Measurements from ENCODE around the gene PLPP6.

Gene PLPP6

GRCh38 chr9:4671737-4672136 is 9.6 kb downstream of the PLPP6 start:
- Mint-ChIP-seq H3K4me3 (no peak overlapping the region), H3K9me3 (ENCODE audit: low read depth) (no peaks in the 10 kb centered on the region), H3K36me3 (peaks cover 5% of the 10 kb centered on the region), H3K27ac (no peak overlapping the region), H3K27me3 (no peaks in the 10 kb centered on the region), H3K4me1 (ENCODE audit: low read depth) (peaks cover 25% of the 10 kb centered on the region)

- Mint-ChIP-seq H3K9me3 (ENCODE audit: low read depth) (no peaks in the 10 kb centered on the region), H3K4me1 (ENCODE audit: low read depth) (peaks cover 7% of the 10 kb centered on the region), H3K27me3 (no peaks in the 10 kb centered on the region), H3K4me3 (no peak overlapping the region), H3K27ac (no peak overlapping the region), H3K36me3 (peaks cover 5% of the 10 kb centered on the region)
Measured at GRCh38 chr9:4674783-4675182, 12.7 kb downstream of the PLPP6 start.

- Mint-ChIP-seq H3K4me3 (no peak overlapping the region), H3K9me3 (ENCODE audit: low read depth) (no peaks in the 10 kb centered on the region)
Measured at GRCh38 chr9:4677392-4677791, 15.3 kb downstream of the PLPP6 start.

GRCh38 chr9:4678679-4679267 is 16.7 kb downstream of the PLPP6 start:
- no peaks in the 10 kb centered on the region for H3K9me3 Mint-ChIP-seq (ENCODE audit: low read depth)
- peaks cover 12% of the 10 kb centered on the region for H3K4me1 Mint-ChIP-seq (ENCODE audit: low read depth)
- no peak overlapping the region for H3K4me3 Mint-ChIP-seq
- no peaks in the 10 kb centered on the region for H3K27me3 Mint-ChIP-seq
- H3K36me3 Mint-ChIP-seq = peaks cover 10% of the 10 kb centered on the region
- no peak overlapping the region for H3K27ac Mint-ChIP-seq

More at GRCh38 chr9:4677392-4677791, 15.3 kb downstream of the PLPP6 start:
- Mint-ChIP-seq H3K27me3 (no peaks in the 10 kb centered on the region), H3K4me1 (ENCODE audit: low read depth) (peaks cover 3% of the 10 kb centered on the region), H3K27ac (no peak overlapping the region), H3K36me3 (peaks cover 5% of the 10 kb centered on the region)

- no peak within 1 kb of the TSS for H3K27ac Mint-ChIP-seq
- H3K4me1 Mint-ChIP-seq (ENCODE audit: low read depth) = peaks cover 15% of the 10 kb centered on the region
- no peaks in the 10 kb centered on the region for H3K27me3 Mint-ChIP-seq
- peaks cover 10% of the 10 kb centered on the region for H3K36me3 Mint-ChIP-seq
- no peak within 1 kb of the TSS for H3K4me3 Mint-ChIP-seq
- H3K9me3 Mint-ChIP-seq (ENCODE audit: low read depth) = no peaks in the 10 kb centered on the region
Measured at GRCh38 chr9:4679268-4680172, 17.4 kb downstream of the PLPP6 start, which contains the start of gene CDC37L1. Gene CDC37L1, plus strand, starts transcription at chr9:4679569. Its CDS starts 199 bp downstream, at chr9:4679768.

- Mint-ChIP-seq H3K27me3 (no peaks in the 10 kb centered on the region), H3K4me1 (ENCODE audit: low read depth) (peaks cover 22% of the 10 kb centered on the region), H3K36me3 (peaks cover 15% of the 10 kb centered on the region), H3K27ac (no peak overlapping the region), H3K4me3 (no peak overlapping the region), H3K9me3 (ENCODE audit: low read depth) (no peaks in the 10 kb centered on the region)
Measured at GRCh38 chr9:4680173-4680525, 18.1 kb downstream of the PLPP6 start.

GRCh38 chr9:4680750-4681149 is 18.7 kb downstream of the PLPP6 start:
- Mint-ChIP-seq H3K9me3 (ENCODE audit: low read depth) (no peaks in the 10 kb centered on the region), H3K27ac (no peak overlapping the region), H3K4me3 (no peak overlapping the region), H3K27me3 (no peaks in the 10 kb centered on the region), H3K4me1 (ENCODE audit: low read depth) (peaks cover 26% of the 10 kb centered on the region), H3K36me3 (peaks cover 11% of the 10 kb centered on the region)

GRCh38 chr9:4684820-4685219 is 22.7 kb downstream of the PLPP6 start:
- Mint-ChIP-seq H3K4me3 (no peak overlapping the region), H3K27ac (peak overlapping the region; percentile 46), H3K27me3 (no peaks in the 10 kb centered on the region), H3K36me3 (peaks cover 12% of the 10 kb centered on the region), H3K9me3 (ENCODE audit: low read depth) (no peaks in the 10 kb centered on the region), H3K4me1 (ENCODE audit: low read depth) (peaks cover 43% of the 10 kb centered on the region)

GRCh38 chr9:4686112-4686511 is 24.0 kb downstream of the PLPP6 start:
- H3K4me1 Mint-ChIP-seq (ENCODE audit: low read depth) = peaks cover 52% of the 10 kb centered on the region

GRCh38 chr9:4686584-4686983 is 24.5 kb downstream of the PLPP6 start:
- Mint-ChIP-seq H3K27ac (no peak overlapping the region), H3K27me3 (no peaks in the 10 kb centered on the region), H3K4me1 (ENCODE audit: low read depth) (peaks cover 56% of the 10 kb centered on the region), H3K36me3 (peaks cover 15% of the 10 kb centered on the region), H3K4me3 (no peak overlapping the region), H3K9me3 (ENCODE audit: low read depth) (no peaks in the 10 kb centered on the region)

More at GRCh38 chr9:4686112-4686511, 24.0 kb downstream of the PLPP6 start:
- H3K9me3 Mint-ChIP-seq (ENCODE audit: low read depth) = no peaks in the 10 kb centered on the region
- H3K4me3 Mint-ChIP-seq = no peak overlapping the region
- peaks cover 15% of the 10 kb centered on the region for H3K36me3 Mint-ChIP-seq
- H3K27ac Mint-ChIP-seq = no peak overlapping the region
- no peaks in the 10 kb centered on the region for H3K27me3 Mint-ChIP-seq

- H3K4me1 Mint-ChIP-seq (ENCODE audit: low read depth) = peaks cover 51% of the 10 kb centered on the region
Measured at GRCh38 chr9:4689021-4689420, 26.9 kb downstream of the PLPP6 start.

GRCh38 chr9:4689687-4690104 is 27.6 kb downstream of the PLPP6 start:
- peaks cover 49% of the 10 kb centered on the region for H3K4me1 Mint-ChIP-seq (ENCODE audit: low read depth)
- no peaks in the 10 kb centered on the region for H3K27me3 Mint-ChIP-seq
- H3K27ac Mint-ChIP-seq = peak overlapping the region; percentile 68
- H3K4me3 Mint-ChIP-seq = peak overlapping the region; percentile 38
- peaks cover 9% of the 10 kb centered on the region for H3K36me3 Mint-ChIP-seq
- H3K9me3 Mint-ChIP-seq (ENCODE audit: low read depth) = no peaks in the 10 kb centered on the region

More at GRCh38 chr9:4689021-4689420, 26.9 kb downstream of the PLPP6 start:
- H3K27me3 Mint-ChIP-seq = no peaks in the 10 kb centered on the region
- H3K4me3 Mint-ChIP-seq = no peak overlapping the region
- no peak overlapping the region for H3K27ac Mint-ChIP-seq
- peaks cover 9% of the 10 kb centered on the region for H3K36me3 Mint-ChIP-seq
- H3K9me3 Mint-ChIP-seq (ENCODE audit: low read depth) = no peaks in the 10 kb centered on the region

- Mint-ChIP-seq H3K27me3 (no peaks in the 10 kb centered on the region), H3K9me3 (ENCODE audit: low read depth) (no peaks in the 10 kb centered on the region), H3K4me1 (ENCODE audit: low read depth) (peaks cover 48% of the 10 kb centered on the region), H3K4me3 (peak overlapping the region; percentile 38), H3K27ac (peak overlapping the region; percentile 68), H3K36me3 (peaks cover 5% of the 10 kb centered on the region)
Measured at GRCh38 chr9:4690144-4690543, 28.1 kb downstream of the PLPP6 start.

GRCh38 chr9:4691795-4692194 is 29.7 kb downstream of the PLPP6 start:
- Mint-ChIP-seq H3K9me3 (ENCODE audit: low read depth) (no peaks in the 10 kb centered on the region), H3K36me3 (peaks cover 2% of the 10 kb centered on the region), H3K27ac (no peak overlapping the region)

GRCh38 chr9:4700091-4700490 is 38.0 kb downstream of the PLPP6 start:
- no peak overlapping the region for H3K27ac Mint-ChIP-seq
- H3K9me3 Mint-ChIP-seq (ENCODE audit: low read depth) = no peaks in the 10 kb centered on the region
- H3K4me3 Mint-ChIP-seq = no peak overlapping the region
- H3K36me3 Mint-ChIP-seq = peaks cover 12% of the 10 kb centered on the region
- peaks cover 31% of the 10 kb centered on the region for H3K4me1 Mint-ChIP-seq (ENCODE audit: low read depth)
- no peaks in the 10 kb centered on the region for H3K27me3 Mint-ChIP-seq

More at GRCh38 chr9:4691795-4692194, 29.7 kb downstream of the PLPP6 start:
- H3K27me3 Mint-ChIP-seq = no peaks in the 10 kb centered on the region
- H3K4me3 Mint-ChIP-seq = no peak overlapping the region
- H3K4me1 Mint-ChIP-seq (ENCODE audit: low read depth) = peaks cover 43% of the 10 kb centered on the region
